ENCODE results near the gene ARHGAP23.

DNA sequence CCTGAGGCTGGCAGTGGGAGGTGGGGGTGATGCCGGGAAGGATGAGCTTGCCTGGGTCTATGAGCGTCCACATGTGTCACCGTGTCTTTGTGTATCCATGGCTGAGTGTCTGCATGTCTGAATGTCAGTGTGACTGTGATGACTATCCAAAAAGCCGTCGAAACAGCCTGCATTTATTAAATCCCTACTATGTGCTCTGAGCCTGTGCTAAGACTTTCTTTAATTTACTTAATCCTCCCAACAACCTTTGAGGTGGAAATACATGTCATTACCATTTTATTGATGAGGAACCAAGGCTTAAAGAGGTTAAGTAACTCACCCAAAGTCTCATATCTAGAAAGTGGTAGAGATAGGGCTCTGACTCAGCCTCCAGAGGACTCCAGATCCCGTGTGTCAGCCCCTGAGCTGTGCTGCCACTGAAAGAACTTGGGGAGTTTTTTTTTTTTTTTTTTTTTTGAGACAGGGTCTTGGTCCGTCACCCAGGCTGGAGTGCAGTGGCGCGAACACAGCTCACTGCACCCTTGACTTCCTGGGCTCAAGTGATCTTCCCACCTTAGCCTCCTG is 20.0 kb downstream of the ARHGAP23 start:
- TF ChIP-seq, protein P1, sequence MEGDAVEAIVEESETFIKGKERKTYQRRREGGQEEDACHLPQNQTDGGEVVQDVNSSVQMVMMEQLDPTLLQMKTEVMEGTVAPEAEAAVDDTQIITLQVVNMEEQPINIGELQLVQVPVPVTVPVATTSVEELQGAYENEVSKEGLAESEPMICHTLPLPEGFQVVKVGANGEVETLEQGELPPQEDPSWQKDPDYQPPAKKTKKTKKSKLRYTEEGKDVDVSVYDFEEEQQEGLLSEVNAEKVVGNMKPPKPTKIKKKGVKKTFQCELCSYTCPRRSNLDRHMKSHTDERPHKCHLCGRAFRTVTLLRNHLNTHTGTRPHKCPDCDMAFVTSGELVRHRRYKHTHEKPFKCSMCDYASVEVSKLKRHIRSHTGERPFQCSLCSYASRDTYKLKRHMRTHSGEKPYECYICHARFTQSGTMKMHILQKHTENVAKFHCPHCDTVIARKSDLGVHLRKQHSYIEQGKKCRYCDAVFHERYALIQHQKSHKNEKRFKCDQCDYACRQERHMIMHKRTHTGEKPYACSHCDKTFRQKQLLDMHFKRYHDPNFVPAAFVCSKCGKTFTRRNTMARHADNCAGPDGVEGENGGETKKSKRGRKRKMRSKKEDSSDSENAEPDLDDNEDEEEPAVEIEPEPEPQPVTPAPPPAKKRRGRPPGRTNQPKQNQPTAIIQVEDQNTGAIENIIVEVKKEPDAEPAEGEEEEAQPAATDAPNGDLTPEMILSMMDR (IDR thresholded peaks at IDR 0.05): no peak
- TF ChIP-seq POLR2A (IDR thresholded peaks at IDR 0.05): no peak

Measured in thyroid gland (tissue), 4 donors.